CD4-positive, alpha-beta T cell treated with Interleukin-15 for 1 hour (primary cell): ENCODE results near the gene MYT1.

Experiments
- DNase-seq: peaks from one replicate; pipeline ENCODE4 v3.0.0-alpha.2; 2020

Gene MYT1

DNA sequence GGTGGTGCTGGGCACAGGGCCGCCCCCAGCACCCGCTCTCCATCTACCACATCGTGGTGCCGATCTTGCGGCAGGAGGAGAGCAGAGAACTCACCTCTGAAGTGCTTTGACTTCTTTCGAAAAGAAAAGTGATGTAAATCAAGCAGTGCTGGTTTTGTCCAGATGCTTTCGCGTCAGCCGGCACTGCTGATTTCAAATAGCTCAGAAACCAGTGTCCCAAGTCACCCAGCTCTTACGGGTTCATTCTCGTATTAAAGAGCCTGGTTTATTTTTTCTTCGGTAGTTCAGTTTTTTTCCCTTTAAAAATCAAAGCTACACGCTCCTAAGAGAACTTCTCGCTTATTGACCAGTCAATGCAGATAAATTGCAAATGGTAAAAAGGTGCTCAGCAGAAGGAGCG is 32.1 kb downstream of the MYT1 start:
- DNase-seq = no peak

DNA sequence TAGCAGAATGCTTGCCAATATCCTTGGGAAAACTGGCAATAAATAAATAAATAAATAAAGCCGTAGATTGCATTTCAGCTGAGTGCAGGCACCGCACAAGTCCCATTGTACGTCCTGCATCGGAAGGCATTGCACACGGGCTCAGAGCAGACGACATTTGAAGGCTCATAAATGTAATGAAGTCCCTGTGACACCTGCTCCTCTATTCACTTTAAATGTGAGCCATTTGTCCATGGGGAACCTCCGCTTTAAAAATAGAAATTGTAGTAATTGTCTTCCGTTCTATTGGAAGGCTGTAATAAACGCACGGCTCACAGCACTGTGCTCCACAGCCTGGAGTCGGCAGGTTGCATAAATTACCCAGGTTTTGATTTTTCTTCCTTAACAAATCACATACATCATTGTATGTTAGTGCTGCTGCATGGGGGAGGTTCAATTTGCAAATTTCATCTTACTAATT is 32.6 kb downstream of the MYT1 start:
- DNase-seq = no peak

DNA sequence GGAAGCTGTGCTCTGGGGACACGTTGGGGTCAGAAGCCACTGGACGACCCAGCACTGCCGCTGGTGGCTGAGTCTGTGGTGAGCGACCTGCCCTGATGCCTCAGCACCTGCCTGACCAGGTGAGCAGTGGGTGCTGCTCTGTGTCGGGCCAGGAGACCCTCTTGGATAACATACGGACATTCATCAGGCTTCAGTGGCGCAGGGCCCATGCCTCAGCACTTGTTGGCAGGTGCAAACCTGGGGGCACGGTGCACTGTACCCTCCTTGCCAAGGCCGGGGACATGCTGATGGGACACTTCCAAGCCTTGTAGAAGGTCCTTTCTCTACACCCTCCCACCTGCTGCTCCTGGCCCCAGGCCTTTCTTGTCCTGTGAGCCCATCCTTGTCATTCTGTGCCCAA is 34.1 kb downstream of the MYT1 start:
- DNase-seq = no peak

DNA sequence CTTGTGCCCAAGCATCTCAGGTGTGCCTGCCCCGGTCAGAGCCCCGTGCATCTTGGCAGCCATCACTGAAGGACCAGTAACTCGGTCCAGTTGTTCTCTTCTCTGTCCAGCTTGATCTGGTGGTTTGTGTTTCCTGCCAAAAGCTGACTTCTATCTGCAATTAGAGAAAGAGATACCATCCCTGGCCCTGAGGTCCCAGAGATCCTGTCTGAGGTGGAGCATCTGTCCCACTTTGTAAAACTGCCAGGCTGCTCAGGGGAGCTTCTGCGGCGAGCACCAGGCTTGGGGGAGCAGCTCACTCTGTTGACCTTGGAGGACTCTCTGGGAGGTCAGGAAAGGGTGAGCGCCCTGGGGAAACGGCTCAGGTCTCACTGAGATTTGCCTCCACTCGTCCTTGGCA is 35.1 kb downstream of the MYT1 start:
- no peak for DNase-seq

DNA sequence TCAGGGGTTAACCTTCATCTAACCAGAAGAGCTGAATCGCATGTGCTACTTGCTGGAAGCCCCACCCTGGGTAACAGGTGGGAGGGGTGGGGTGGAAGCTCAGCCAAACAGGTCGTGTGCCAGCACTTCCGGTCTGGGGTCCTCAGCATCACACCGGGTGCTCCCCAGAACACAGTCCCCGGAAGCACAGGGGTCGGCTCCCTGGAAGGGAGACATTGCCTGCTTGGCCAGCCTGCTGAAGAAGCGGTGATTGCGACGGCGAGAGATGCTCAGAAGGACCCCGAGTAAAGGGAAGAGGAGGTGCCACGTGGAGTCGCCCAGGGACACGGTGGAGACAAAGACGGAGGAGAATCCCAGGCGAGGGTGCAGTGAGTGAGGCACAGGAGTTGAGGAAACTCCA is 36.5 kb downstream of the MYT1 start:
- DNase-seq = no peak

DNA sequence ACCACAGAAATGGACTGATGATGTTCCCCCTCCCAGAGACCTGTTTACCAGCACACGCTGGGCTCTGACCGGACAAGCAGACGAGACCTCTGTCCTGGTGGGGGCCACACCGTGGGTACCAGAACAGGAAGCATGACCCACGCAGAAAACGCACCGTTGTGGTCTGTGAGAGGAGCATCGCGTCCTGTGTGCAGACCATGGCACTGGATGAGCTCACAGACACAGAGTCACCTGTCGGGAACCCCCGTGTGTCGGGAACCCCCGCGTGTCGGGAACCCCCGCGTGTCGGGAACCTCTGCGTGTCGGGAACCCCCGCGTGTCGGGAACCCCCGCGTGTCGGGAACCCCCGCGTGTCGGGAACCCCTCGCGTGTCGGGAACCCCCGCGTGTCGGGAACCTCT is 37.4 kb downstream of the MYT1 start:
- DNase-seq = no peak

DNA sequence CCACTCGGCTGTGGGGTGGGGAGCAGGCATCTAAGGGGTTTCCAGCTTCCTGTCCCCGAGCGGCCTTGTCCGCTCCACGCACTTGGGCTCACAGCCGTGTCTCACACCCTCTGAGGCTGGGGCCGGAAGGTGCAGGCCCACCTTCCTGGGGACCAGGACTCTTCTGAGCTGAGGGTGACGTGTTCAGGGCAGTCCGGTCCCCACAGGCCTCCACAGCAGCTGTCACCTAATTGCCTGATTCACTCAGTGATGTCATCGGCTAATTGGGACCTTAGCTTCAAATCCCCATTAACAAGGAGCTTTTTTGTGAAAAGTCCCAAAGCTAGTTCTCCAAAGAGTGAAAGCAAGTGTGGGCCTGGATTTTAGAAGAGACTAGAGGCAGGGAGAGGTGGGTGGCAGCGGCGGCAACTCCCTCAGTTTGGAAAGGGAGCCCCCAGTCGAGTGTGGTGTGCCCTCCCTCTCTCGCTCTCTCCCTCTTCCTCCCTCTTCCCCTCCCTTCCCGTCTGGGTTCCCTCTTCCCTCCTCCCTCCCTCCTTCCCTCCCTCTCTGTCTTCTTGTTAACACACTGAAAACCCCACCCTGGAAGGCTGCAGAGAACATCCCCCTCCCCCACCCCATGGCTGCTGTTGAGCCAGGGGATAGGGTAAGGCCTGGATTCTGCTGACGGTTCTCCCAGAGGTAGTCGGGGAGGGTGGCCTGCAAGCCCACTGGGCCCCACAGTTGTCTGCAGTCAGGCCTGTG is 39.0 kb downstream of the MYT1 start:
- DNase-seq = no peak

DNA sequence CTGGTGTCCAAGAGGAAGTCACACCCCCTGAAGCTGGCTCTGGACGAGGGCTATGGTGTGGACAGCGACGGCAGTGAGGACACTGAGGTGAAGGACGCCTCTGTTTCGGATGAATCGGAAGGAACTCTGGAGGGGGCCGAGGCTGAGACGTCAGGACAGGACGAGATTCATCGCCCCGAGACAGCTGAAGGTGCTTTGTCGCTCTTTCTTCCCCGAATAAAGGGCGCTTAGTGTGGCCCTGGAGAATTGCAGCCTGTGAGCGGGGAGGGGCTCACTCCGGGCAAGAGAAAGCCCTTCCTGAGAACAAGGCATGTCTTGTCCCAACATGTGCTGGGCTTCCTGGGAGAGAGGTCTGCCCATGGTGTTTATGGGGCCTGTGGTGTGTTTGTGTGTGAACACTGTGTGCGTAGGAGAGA is 41.4 kb downstream of the MYT1 start:
- DNase-seq = no peak

DNA sequence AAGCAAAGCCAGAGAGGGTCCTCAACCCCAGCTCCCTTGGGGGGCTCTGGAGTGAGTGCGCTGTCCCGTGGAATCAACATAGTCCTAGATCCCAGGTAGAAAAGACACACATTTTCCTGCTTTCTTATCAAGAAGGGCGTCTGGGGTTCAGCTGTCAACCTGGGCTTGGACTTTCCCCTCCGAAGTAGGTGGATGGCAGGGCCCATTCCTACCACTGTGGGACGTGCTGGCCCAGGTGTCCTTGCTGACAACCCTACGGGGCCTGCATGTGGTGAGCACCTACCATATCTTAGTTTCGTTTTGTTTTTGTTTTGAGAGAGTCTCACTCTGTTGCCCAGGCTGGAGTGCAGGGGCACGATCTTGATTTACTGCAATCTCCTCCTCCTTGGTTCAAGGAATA is 42.4 kb downstream of the MYT1 start:
- no peak for DNase-seq

DNA sequence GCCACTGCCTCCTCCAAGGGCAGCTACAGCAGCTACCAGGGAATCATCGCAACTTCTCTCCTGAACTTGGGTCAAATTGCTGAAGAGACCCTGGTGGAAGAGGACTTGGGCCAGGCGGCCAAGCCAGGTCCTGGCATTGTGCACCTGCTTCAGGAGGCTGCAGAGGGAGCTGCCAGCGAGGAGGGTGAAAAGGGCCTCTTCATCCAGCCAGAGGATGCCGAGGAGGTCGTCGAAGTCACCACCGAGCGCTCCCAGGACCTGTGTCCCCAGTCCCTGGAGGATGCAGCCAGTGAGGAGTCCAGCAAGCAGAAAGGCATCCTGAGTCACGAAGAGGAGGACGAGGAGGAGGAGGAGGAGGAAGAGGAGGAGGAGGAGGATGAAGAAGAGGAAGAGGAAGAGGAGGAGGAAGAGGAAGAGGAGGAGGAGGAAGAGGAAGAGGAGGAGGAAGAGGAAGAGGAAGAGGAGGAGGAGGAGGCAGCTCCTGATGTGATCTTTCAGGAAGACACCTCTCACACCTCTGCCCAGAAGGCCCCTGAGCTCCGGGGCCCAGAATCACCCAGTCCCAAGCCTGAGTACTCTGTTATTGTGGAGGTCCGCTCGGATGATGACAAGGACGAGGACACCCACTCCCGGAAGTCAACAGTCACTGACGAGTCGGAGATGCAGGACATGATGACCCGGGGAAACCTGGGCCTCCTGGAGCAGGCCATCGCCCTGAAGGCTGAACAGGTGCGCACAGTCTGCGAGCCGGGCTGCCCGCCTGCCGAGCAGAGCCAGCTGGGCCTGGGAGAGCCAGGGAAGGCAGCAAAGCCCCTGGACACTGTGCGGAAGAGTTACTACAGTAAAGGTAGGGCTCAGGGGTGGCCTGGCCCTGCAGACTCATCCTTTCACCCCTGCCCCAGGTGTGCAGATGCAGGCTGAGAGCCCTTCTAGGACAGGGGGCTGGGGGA is 43.7 kb downstream of the MYT1 start:
- DNase-seq = no peak

DNA sequence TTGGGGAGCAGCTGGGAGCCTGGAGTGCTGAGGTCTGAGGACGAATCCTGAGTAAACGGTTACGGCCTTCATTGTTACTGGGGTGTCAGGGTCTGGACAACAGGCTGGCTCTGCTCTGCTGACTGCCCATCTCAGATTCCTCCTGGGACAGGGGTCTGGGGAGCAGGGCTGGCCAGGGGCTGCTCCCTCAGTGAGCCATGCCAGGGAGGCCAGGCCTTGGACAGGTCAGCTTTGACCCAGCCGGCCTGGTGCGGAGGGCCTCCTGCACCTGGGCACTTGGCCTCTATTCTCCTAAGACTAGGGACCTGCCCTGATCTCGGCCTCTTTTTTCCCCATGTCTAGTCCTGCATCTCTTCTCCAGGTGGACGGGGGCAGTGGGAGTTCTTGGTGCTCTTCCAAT is 44.9 kb downstream of the MYT1 start:
- DNase-seq = no peak

DNA sequence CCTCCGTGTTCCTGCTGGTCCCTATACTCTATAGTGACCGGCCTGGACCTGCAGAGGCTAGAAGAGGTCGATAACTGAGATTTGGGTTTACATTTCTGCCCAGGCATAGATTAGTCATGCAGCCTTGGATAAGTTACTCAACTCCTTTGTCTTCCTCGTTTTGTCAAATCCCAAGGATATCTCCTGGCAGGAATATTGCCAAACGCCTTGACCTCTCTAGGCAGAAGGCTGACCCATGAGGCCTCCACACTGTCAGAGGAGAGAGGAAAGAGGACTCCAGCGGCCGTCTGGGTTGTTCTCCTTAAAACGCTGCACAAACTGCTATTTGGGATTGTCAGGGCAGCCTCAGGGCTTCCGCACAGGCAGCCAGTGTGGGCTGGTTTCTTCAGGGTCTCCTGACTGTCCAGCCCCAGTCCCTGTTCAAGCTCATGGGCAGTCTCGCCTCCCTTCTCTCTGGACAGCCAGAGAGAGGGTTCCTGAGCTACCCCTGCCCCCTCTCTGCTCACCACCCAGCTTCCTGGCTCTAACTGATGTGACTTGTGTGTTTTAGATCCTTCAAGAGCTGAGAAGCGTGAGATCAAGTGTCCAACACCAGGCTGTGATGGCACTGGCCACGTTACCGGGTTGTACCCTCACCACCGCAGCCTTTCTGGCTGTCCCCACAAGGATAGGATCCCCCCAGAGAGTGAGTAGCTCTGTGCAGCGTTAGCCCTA is 46.6 kb downstream of the MYT1 start:
- DNase-seq = no peak

DNA sequence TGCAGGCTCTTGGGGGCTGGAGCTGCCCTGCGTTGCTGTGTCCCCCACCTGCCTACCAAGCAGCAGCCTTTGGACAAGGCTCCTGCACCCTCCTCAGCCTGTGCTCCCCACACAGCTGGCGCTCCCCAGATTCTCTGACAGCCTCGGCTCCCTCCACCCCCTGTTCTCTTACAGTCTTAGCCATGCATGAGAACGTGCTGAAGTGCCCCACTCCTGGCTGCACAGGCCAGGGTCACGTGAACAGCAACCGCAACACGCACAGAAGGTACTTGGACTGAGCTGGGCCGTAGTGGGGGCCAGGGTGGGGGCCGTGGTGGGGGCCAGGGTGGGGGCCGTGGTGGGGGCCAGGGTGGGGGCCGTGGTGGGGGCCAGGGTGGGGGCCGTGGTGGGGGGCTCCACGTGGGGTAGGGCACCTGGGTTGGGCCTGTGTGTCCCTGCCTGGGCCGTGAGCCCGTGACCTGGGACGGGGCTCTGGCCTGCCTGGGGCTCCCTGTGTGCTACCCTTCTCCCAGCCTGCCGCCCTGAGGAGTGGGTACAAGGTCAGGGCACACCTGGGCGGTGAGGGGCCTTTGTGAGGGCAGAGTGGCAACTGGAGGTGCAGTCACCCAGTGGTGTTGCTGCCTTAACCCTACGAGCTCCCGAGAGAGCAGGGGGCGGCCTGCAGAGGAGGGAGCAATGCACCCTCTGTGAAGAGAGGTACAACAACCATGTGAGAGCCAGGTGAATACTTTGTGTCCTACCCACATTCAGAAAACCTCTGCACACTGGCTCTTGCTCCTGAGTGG is 47.8 kb downstream of the MYT1 start:
- no peak for DNase-seq

DNA sequence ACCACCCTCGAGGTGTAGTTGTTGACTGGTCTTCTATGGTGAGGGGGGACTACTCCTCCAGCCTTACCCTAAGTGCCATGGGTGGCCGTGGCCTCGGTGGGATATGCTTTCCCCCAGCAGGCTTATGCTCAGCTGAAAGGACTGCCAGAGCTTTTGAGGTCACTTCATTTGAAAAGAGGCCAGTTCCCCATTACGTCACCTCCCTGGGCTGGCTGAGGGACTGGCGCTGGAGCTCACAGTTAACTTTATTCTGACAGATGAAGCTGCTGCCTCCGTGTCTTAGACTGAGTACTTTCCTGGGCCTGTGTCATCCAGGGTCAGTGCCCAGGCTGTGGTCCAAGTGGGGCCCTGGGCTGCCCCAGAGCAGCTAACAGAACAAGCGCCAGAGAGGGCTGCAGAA is 48.5 kb downstream of the MYT1 start:
- no peak for DNase-seq

DNA sequence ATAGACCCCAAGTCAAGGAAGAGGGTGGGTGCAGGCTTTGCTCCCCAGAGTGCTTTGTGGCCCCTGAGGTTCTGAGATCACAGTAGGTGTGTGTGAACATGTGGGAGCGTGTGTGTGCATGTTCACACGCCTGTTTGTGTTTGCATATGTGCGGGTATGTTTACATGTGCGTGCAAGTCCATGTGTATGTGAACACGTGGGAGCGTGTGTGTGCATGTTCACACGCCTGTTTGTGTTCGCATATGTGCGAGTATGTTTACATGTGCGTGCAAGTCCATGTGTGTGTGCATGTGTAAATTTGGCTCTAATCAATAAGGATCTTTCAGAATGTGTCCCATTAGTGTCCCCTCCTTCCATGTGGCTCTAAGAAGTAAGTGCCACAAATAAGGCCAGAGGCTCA is 49.9 kb downstream of the MYT1 start:
- no peak for DNase-seq

DNA sequence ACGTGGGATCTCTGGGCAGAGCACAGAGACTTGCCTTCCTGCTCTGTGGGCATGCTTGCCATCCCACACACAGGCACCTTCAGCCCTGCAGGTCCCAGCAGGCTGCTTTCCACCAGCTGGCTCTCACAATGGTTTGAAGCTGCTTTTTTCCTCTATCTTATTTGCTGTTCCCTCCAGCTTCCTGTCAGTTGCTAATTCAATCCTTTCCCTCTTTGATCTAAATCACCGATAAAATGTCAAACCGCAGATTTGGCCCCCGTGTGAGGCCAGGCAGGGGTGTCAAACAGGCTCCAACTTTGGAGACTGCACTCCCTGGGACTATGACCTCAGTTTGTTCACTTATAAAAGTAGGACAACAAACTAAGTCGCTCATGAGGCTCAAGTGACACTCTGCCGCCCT is 50.7 kb downstream of the MYT1 start:
- no peak for DNase-seq

DNA sequence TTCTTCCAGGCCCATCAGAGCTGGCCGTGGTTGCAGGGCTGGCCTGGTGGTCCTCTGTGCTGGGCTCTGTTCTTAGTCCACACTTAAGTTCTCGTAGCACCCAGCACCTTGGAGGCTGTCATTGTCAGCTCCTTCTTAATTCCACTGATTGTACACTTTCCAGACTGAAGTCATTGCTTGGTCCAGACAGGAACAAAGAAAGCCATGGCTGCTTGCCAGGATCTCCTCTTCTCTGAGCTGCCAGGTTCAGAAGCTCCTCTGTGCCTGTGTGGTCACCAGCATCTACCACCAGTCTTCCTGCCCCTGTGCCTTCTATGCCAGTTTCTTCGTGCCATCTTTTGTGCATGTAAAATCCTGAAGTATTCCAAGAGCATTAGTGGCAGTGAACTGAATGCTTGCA is 51.8 kb downstream of the MYT1 start:
- DNase-seq = no peak

DNA sequence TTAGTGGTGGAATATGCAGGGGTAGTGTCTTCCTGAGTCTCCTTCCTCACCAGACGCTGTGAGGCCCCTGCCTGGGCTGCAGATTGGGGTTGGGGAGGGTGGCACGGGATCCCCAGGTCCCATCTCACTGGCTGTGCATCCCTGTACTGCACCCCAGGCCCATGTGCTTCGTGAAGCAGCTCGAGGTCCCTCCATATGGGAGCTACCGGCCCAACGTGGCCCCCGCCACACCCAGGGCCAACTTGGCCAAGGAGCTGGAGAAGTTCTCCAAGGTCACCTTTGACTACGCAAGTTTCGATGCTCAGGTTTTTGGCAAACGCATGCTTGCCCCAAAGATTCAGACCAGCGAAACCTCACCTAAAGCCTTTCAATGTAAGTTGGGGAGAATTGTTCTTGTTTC is 52.7 kb downstream of the MYT1 start:
- DNase-seq = no peak

DNA sequence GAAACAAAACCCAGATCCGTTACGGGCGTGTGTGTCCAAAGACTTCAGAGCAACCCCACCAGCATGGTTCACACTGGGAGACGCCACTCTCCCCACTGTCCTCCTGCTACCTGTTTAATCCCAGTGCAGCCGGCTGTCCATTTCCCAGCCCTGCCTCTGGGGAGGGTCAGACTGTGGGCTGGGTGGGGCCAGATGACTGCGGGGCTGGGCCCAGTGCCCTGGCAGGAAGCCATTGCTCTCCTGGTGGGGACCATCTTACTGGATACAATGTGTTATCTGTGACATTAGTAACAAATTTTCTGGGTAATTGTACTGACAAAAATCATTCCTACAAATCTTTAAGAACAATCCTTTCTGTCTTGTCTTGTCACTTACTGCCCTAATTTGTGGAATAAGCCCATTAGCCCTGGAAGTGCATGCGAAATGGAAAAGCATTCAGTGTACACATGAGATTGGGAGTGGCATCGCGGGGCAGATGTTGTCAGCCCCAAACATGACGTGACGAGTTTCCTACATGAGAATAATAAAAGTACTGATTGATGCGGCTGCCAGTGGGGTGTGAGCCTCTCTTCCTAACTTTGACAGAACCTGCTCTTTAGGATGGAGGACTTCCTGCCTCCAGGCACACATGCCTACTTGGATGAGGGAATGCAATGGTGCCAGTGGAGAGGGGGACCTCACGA is 53.4 kb downstream of the MYT1 start:
- DNase-seq = no peak

DNA sequence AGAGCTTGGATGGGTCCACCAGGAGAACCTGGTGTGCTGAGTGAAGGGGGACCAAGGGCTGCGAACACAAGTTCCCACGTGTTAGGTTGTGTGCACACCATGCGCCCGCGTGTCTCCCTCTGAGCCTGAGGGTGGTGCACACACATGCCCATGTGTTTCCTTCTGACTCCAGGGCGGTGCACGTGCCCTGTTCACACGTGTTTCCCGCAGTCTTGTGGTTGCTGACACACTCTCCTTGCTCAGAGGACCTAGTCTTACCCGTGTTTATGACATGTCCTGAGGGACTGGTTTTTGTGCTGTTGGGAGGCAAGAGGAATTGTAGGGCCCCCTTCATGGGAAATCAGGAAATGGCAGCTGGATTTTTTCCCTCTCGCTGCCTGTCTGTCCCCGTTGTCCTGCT is 55.0 kb downstream of the MYT1 start:
- no peak for DNase-seq

DNA sequence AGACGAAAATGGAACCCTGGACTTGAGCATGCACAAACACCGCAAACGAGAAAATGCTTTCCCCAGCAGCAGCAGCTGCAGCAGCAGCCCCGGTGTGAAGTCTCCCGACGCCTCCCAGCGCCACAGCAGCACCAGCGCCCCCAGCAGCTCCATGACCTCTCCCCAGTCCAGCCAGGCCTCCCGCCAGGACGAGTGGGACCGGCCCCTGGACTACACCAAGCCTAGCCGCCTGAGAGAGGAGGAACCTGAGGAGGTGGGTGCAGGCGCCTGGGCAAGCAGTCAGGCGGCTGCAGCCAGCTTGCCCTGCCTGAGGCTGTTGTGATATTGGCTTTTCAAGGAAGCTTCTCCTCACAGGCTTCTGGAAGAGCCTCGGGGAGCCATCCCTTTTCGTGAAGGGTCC is 55.5 kb downstream of the MYT1 start:
- no peak for DNase-seq

DNA sequence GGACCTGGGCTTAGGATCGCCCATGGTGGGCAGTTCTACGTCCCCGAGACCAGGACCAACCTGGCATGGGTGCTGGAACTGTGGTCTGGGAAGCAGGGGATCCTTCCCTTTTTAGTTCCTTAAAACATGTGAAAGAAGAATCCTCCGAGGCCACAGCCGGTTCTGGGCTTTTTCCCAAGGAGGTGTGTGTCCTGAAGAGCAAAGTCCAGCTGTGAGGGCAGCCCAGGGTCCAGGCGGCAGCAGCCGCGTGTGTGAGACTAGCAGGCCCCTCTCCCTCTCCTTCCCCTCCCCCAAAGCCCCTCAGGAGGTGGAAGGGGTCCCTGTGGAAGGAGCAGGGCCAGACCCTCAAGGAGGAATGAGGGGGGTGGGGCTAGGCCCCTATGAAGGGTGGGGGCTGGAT is 56.2 kb downstream of the MYT1 start:
- DNase-seq = no peak
